Keratinocyte (primary cell): ENCODE data around the gene FEZF1.

Source experiments
- EZH2 ChIP-seq: IDR thresholded peaks from one replicate; pipeline ENCODE4 v1.6.1; 2012; ENCODE audit warnings: inconsistent platforms, mild to moderate bottlenecking, low read length, moderate library complexity
- TF ChIP-seq, protein P1 (sequence below), 3 experiments: IDR thresholded peaks in 1 of 3; conservative IDR thresholded peaks in 1 of 3; optimal IDR thresholded peaks in 1 of 3; 2 replicates in 2 of 3; 3 replicates in 1 of 3; pipeline versions ENCODE3 to v1.5.1; 2011; ENCODE audit warnings: low read length in 3 of 3, mild to moderate bottlenecking in 3 of 3, moderate library complexity in 2 of 3, control low read depth in 1 of 3, inconsistent platforms in 1 of 3; ENCODE audit not compliant: insufficient read depth in 2 of 3; ENCODE audit errors: extremely low read depth in 1 of 3

DNA sequence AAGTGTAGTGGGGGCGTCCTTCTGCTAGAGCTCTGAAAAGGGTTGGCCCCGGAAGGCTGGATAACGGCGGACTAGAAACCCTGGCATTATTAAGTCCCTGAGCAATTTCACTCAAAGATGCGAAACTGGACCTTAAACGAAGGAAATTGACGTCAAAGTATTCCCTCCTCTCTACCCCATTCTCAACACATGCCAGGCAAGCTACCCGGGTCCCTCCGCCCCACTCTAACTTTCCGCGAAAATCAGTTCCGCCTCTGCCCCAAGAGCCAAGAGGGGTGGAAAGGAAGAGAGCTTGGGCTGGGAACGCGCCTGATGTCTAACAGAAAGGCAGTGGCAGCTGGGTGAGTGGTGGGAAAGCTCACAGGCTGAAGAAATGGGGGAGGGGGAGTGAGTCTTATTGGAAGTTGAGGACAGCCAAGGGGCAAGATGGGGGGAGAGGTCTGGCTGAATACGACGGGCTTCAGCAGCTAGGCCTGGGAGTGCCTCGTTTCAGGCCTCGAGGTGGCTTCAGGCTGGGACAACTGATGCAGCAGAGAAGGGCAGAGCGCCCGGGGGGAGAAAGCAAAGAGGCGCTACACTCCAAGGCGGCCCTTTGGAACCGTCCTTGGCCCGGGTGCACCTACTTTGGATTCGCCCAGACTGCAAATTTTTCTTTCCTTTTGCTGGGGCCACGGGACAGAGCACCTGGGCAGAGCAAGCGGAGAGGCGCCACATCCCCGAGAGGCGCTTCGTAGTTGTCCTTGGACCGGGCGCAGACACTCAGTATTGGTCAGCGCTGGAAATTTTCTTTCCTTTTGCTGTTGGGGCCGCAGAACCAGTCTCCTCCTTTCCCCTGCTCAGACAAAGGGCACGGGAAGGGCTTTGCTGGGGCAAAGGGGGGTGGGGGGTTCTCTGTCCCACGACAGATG is 2.0 kb upstream of the FEZF1 start:
- TF ChIP-seq, protein P1, sequence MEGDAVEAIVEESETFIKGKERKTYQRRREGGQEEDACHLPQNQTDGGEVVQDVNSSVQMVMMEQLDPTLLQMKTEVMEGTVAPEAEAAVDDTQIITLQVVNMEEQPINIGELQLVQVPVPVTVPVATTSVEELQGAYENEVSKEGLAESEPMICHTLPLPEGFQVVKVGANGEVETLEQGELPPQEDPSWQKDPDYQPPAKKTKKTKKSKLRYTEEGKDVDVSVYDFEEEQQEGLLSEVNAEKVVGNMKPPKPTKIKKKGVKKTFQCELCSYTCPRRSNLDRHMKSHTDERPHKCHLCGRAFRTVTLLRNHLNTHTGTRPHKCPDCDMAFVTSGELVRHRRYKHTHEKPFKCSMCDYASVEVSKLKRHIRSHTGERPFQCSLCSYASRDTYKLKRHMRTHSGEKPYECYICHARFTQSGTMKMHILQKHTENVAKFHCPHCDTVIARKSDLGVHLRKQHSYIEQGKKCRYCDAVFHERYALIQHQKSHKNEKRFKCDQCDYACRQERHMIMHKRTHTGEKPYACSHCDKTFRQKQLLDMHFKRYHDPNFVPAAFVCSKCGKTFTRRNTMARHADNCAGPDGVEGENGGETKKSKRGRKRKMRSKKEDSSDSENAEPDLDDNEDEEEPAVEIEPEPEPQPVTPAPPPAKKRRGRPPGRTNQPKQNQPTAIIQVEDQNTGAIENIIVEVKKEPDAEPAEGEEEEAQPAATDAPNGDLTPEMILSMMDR (optimal IDR thresholded peaks at IDR 0.05 in 1 of 3, IDR thresholded peaks at IDR 0.05 in 1 of 3, conservative IDR thresholded peaks at IDR 0.05 in 1 of 3; ENCODE audit: extremely low read depth in 1 of 3, insufficient read depth in 2 of 3, low read length in 3 of 3), result no peak
- peak; percentile 20 for TF ChIP-seq EZH2
